Neural progenitor cell (in vitro differentiated cells): ENCODE data around the gene CUL1. TPM values are rescaled to one million over a fixed set of nuclear protein-coding genes. Genes with fewer than 3 reads are reported as not detected.
A peak's percentile ranks its signal among the peaks of the same experiment; 100 is the strongest.

ENCODE experiments used
- DNase-seq: peaks from one replicate; pipeline ENCODE4 v3.0.0-alpha.2; 2016; ENCODE audit warnings: low spot score
- H2AFZ ChIP-seq: fragments of 200-600 bp; sonication (generic); replicated peaks from 2 replicates; pipeline ENCODE4 v1.6.1; 2016; ENCODE audit warnings: antibody characterized with exemption
- H3F3A ChIP-seq: fragments of 200-600 bp; sonication (generic); 2 replicates; pipeline ENCODE4 v1.6.1; 2016; ENCODE audit warnings: antibody characterized with exemption, low read depth
- H3K27ac ChIP-seq: fragments of 200-600 bp; sonication (generic); 2 replicates; pipeline ENCODE4 v1.5.1; 2016; ENCODE audit warnings: mild to moderate bottlenecking
- H3K27me3 ChIP-seq: fragments of 200-600 bp; sonication (generic); 2 replicates; pipeline ENCODE4 v1.6.1; 2016; ENCODE audit warnings: mild to moderate bottlenecking, moderate library complexity
- H3K36me3 ChIP-seq: fragments of 200-600 bp; sonication (generic); 2 replicates; pipeline ENCODE4 v1.5.1; 2016
- H3K4me1 ChIP-seq: fragments of 200-600 bp; sonication (generic); 2 replicates; pipeline ENCODE4 v1.6.1; 2016; ENCODE audit warnings: mixed run types
- H3K4me2 ChIP-seq: fragments of 200-600 bp; sonication (generic); 2 replicates; pipeline ENCODE4 v1.6.1; 2016
- H3K4me3 ChIP-seq: fragments of 200-600 bp; sonication (generic); 2 replicates; pipeline ENCODE4 v1.5.1; 2016
- H3K79me2 ChIP-seq: fragments of 200-600 bp; sonication (generic); 2 replicates; pipeline ENCODE4 v1.6.1; 2016; ENCODE audit warnings: low read depth
- H3K9ac ChIP-seq: fragments of 200-600 bp; sonication (generic); 2 replicates; pipeline ENCODE4 v1.6.1; 2016
- H3K9me3 ChIP-seq: fragments of 200-600 bp; sonication (generic); 2 replicates; pipeline ENCODE4 v1.5.1; 2016; ENCODE audit warnings: low read depth
- H4K20me1 ChIP-seq: fragments of 200-600 bp; sonication (generic); 2 replicates; pipeline ENCODE4 v1.6.1; 2016; ENCODE audit warnings: low read depth
- H3K27ac Mint-ChIP-seq: 3 replicates; pipeline ENCODE4 v1.8.0; 2021; ENCODE audit warnings: mixed read lengths
- H3K27me3 Mint-ChIP-seq: 2 replicates; pipeline ENCODE4 v1.8.0; 2022; ENCODE audit warnings: low read depth, mild to moderate bottlenecking, inconsistent platforms, moderate library complexity, mixed read lengths; ENCODE audit not compliant: insufficient read depth
- H3K36me3 Mint-ChIP-seq: 3 replicates; pipeline ENCODE4 v1.8.0; 2021; ENCODE audit warnings: mixed read lengths
- H3K4me1 Mint-ChIP-seq: 3 replicates; pipeline ENCODE4 v1.8.0; 2021; ENCODE audit warnings: mixed read lengths
- H3K4me3 Mint-ChIP-seq: 3 replicates; pipeline ENCODE4 v1.8.0; 2021; ENCODE audit warnings: mild to moderate bottlenecking, moderate library complexity, mixed read lengths
- H3K9me3 Mint-ChIP-seq: 3 replicates; pipeline ENCODE4 v1.8.0; 2020; ENCODE audit warnings: mixed read lengths
- CTCF ChIP-seq: fragments of 200-600 bp; sonication (generic); IDR thresholded peaks from 2 replicates; pipeline ENCODE4 v1.5.1; 2017; ENCODE audit warnings: antibody characterized with exemption, mild to moderate bottlenecking
- EZH2 ChIP-seq: fragments of 200-600 bp; sonication (generic); IDR thresholded peaks from 2 replicates; pipeline ENCODE4 v1.6.1; 2017; ENCODE audit warnings: antibody characterized with exemption, mild to moderate bottlenecking, moderate library complexity
- EZH2phosphoT487 ChIP-seq: fragments of 200-600 bp; sonication (generic); IDR thresholded peaks from 2 replicates; pipeline ENCODE4 v1.6.1; 2017; ENCODE audit warnings: antibody characterized with exemption
- total RNA-seq: library from RNA; depleted of rRNA; stranded (reverse); fragments of >200 nt; gene quantifications from 2 replicates; pipeline ENCODE4 v1.2.3, GENCODE V29; 2015; ENCODE audit warnings: low replicate concordance

CUL1 gene
- total RNA-seq, 1 donor from 2014 or later: 89.3 TPM

GRCh38 chr7:148661471-148661870 lies 37.2 kb upstream of the CUL1 start:
- Histone ChIP-seq H3K4me3 (no peak overlapping the region), H3K9me3 (no peaks in the 10 kb centered on the region), H3K9ac (no peak overlapping the region), H3F3A (no peaks in the 10 kb centered on the region), H3K4me2 (no peak overlapping the region), H3K79me2 (no peaks in the 10 kb centered on the region), H3K4me1 (no peaks in the 10 kb centered on the region), H2AFZ (no peak overlapping the region), H3K27ac (no peak overlapping the region), H3K27me3 (no peaks in the 10 kb centered on the region), H3K36me3 (no peaks in the 10 kb centered on the region), H4K20me1 (no peaks in the 10 kb centered on the region)
- Mint-ChIP-seq H3K27me3 (no peaks in the 10 kb centered on the region), H3K9me3 (peaks cover 3% of the 10 kb centered on the region), H3K36me3 (no peaks in the 10 kb centered on the region), H3K4me1 (peaks cover 2% of the 10 kb centered on the region), H3K27ac (no peak overlapping the region), H3K4me3 (no peak overlapping the region)
- TF ChIP-seq CTCF (no peak), EZH2phosphoT487 (no peak), EZH2 (no peak)
- DNase-seq: no peak

GRCh38 chr7:148662646-148663045 lies 36.1 kb upstream of the CUL1 start:
- Mint-ChIP-seq H3K27me3 (no peaks in the 10 kb centered on the region), H3K9me3 (peaks cover 3% of the 10 kb centered on the region), H3K4me1 (peaks cover 2% of the 10 kb centered on the region), H3K4me3 (no peak overlapping the region), H3K36me3 (no peaks in the 10 kb centered on the region), H3K27ac (no peak overlapping the region)
- Histone ChIP-seq H2AFZ (no peak overlapping the region), H3F3A (no peaks in the 10 kb centered on the region), H3K27ac (no peak overlapping the region), H3K4me1 (no peaks in the 10 kb centered on the region), H3K36me3 (no peaks in the 10 kb centered on the region), H3K4me3 (no peak overlapping the region), H3K9ac (no peak overlapping the region), H3K27me3 (no peaks in the 10 kb centered on the region), H3K79me2 (no peaks in the 10 kb centered on the region), H3K9me3 (no peaks in the 10 kb centered on the region), H3K4me2 (no peak overlapping the region), H4K20me1 (no peaks in the 10 kb centered on the region)
- no peak for DNase-seq
- TF ChIP-seq CTCF (no peak), EZH2phosphoT487 (no peak), EZH2 (no peak)

GRCh38 chr7:148664324-148664723 lies 34.4 kb upstream of the CUL1 start:
- Histone ChIP-seq H3K27me3 (no peaks in the 10 kb centered on the region), H3K9me3 (no peaks in the 10 kb centered on the region), H3K4me1 (no peaks in the 10 kb centered on the region), H3K4me2 (no peak overlapping the region), H3F3A (no peaks in the 10 kb centered on the region), H2AFZ (peak overlapping the region; percentile 77), H3K27ac (no peak overlapping the region), H3K79me2 (no peaks in the 10 kb centered on the region), H3K36me3 (no peaks in the 10 kb centered on the region), H3K9ac (no peak overlapping the region), H3K4me3 (no peak overlapping the region), H4K20me1 (no peaks in the 10 kb centered on the region)
- TF ChIP-seq EZH2phosphoT487: no peak
- no peak for TF ChIP-seq CTCF
- no peak for TF ChIP-seq EZH2
- H3K36me3 Mint-ChIP-seq: no peaks in the 10 kb centered on the region
- peaks cover 2% of the 10 kb centered on the region for H3K4me1 Mint-ChIP-seq
- H3K9me3 Mint-ChIP-seq: peaks cover 3% of the 10 kb centered on the region
- no peak overlapping the region for H3K4me3 Mint-ChIP-seq
- no peak for DNase-seq
- no peak overlapping the region for H3K27ac Mint-ChIP-seq
- H3K27me3 Mint-ChIP-seq: no peaks in the 10 kb centered on the region

GRCh38 chr7:148665221-148665620 lies 33.5 kb upstream of the CUL1 start:
- no peaks in the 10 kb centered on the region for H4K20me1 ChIP-seq
- H3K27ac ChIP-seq: no peak overlapping the region
- peaks cover 2% of the 10 kb centered on the region for H3K4me1 Mint-ChIP-seq
- DNase-seq: no peak
- no peaks in the 10 kb centered on the region for H3F3A ChIP-seq
- H3K36me3 Mint-ChIP-seq: no peaks in the 10 kb centered on the region
- H3K4me3 Mint-ChIP-seq: no peak overlapping the region
- no peak overlapping the region for H3K4me2 ChIP-seq
- no peaks in the 10 kb centered on the region for H3K79me2 ChIP-seq
- no peaks in the 10 kb centered on the region for H3K4me1 ChIP-seq
- no peak overlapping the region for H3K27ac Mint-ChIP-seq
- H3K9ac ChIP-seq: no peak overlapping the region
- TF ChIP-seq CTCF (no peak), EZH2 (no peak), EZH2phosphoT487 (no peak)
- H3K36me3 ChIP-seq: no peaks in the 10 kb centered on the region
- no peaks in the 10 kb centered on the region for H3K9me3 ChIP-seq
- no peak overlapping the region for H2AFZ ChIP-seq
- no peak overlapping the region for H3K4me3 ChIP-seq
- no peaks in the 10 kb centered on the region for H3K27me3 ChIP-seq
- H3K9me3 Mint-ChIP-seq: peaks cover 3% of the 10 kb centered on the region
- H3K27me3 Mint-ChIP-seq: no peaks in the 10 kb centered on the region
